ENCODE data around the gene PADI6. TPM values are rescaled to one million over a fixed set of nuclear protein-coding genes. Genes with fewer than 3 reads are reported as not detected.

PADI6 gene
- total and polyA plus RNA-seq, 9 of the 15 experiments (the other 6 are each of a cell fraction or from before 2014, with no cell fraction given), result not detected

DNA sequence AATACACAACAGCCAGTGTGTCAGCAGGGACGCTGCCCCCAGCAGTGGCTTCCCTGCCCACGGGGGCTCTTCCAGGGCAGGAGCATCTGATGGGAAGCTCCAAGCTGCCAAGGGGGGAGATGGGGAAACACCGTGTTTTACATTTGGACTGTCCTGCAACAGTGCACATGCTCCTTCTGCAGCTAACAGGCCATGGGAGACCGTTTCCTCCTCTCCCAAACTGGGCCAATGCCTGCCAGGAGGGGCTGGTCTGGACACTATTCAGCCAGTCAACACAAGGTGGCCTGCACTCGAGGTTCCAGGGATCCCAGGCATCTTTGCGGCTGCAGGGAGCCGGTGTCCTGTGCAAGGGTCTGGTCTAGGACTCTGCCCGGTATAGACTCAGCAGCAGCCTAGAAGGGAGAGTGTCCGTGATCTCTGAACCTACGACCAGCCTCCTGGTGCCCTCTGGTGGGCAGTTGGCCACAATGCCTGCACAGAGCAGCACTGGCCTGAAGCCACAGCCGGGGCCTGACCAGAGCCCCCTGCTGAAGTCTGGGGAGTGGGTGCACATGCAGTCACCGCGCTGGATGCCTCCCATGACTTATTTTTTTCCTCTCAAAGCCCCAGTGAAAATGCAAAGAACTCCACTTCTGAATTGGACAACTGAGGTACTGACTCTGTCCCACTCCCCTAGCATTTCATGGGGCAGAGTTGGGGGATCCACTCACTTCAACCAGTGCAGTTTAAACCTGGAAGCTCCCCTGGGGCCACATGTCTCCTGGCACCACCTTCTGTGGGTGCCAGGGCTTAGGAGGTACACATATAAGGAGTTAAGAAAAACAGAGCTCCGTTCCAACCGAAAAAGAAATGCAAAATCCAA, 34.1 kb downstream of the PADI6 start:
- DNase-seq (ENCODE audit: extremely low read depth in 1 of 4, low spot score in 3 of 4) (peak; percentile 81 to 84 (median 82)), ATAC-seq (peak; percentile 94), FAIRE-seq (peak; percentile 93)
- Histone ChIP-seq H3K9me3 (replicated peaks; ENCODE audit: control insufficient read depth, insufficient read depth, low read depth, low read length) (no peaks in the 10 kb centered on the region), H4K20me1 (replicated peaks; ENCODE audit: control insufficient read depth, insufficient read depth, low read length) (peaks cover 10% of the 10 kb centered on the region; the same call in 1 of the 2 replicates), H3K79me2 (ENCODE audit: control insufficient read depth, insufficient read depth, low read length) (no peaks in the 10 kb centered on the region), H3K4me3 (no peak overlapping the region), H3K4me2 (ENCODE audit: insufficient read depth, low read length) (no peak overlapping the region; the same call in 1 of the 2 replicates), H3K27me3 (ENCODE audit: control insufficient read depth in 2 of 2, insufficient read depth in 2 of 2, low read length in 2 of 2) (no peaks in the 10 kb centered on the region), H3K36me3 (ENCODE audit: control insufficient read depth, insufficient read depth, low read length) (peaks cover 51% of the 10 kb centered on the region), H2AFZ (ENCODE audit: low read depth, low read length) (no peak overlapping the region), H3K4me1 (replicated peaks in 1 of 2; ENCODE audit: control insufficient read depth in 2 of 2, insufficient read depth in 2 of 2, low read length in 2 of 2) (peaks cover 13 to 40% of the 10 kb centered on the region in 2 experiments; a peak in 4 of 5 replicates), H3K9me1 (ENCODE audit: control insufficient read depth, insufficient read depth, low read length) (peaks cover 4% of the 10 kb centered on the region), H3K9ac (ENCODE audit: insufficient read depth in 1 of 2, low read depth in 2 of 2, low read length in 2 of 2) (no peak overlapping the region), H3K27ac (ENCODE audit: extremely low read depth, low read depth, low read length) (no peak overlapping the region)
- in situ Hi-C loops (cut with MboI), result loop anchor here (10.0 kb wide), 1 partner anchor 281 kb away; no protein-coding TSS in a partner anchor
- POLR2A ChIA-PET, result interaction anchor here (0.6 to 2.6 kb wide), 7 partner anchors 9 to 198 kb away, joined by 3 to 14 read pairs (median 4); no protein-coding TSS in a partner anchor
- WGBS (ENCODE audit: insufficient coverage, low coverage, missing lambda C conversion rate), result 53% methylated on average over 15 of the region's 15 CpGs
- CTCF ChIA-PET (ENCODE audit: low intra/inter-chr PET ratio), result interaction anchor here (0.6 to 0.8 kb wide), 5 partner anchors 89 to 346 kb away, joined by 3 to 4 read pairs (median 3); no protein-coding TSS in a partner anchor
- intact Hi-C loops (cut with micrococcal nuclease), result loop anchor here (10.0 kb wide), 1 partner anchor 281 kb away; no protein-coding TSS in a partner anchor
- no TSS peak for BruUV-seq (replicated peaks)
- TF ChIP-seq STAT5A (IDR thresholded peaks at IDR 0.05; ENCODE audit: borderline replicate concordance, low read length), result peak; percentile 23; the same call in 1 of the 2 replicates
- TF ChIP-seq, protein P1, sequence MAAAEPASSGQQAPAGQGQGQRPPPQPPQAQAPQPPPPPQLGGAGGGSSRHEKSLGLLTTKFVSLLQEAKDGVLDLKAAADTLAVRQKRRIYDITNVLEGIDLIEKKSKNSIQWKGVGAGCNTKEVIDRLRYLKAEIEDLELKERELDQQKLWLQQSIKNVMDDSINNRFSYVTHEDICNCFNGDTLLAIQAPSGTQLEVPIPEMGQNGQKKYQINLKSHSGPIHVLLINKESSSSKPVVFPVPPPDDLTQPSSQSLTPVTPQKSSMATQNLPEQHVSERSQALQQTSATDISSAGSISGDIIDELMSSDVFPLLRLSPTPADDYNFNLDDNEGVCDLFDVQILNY (CRISPR knock-in tag; IDR thresholded peaks at IDR 0.05), result no peak
- TF ChIP-seq, protein P2, sequence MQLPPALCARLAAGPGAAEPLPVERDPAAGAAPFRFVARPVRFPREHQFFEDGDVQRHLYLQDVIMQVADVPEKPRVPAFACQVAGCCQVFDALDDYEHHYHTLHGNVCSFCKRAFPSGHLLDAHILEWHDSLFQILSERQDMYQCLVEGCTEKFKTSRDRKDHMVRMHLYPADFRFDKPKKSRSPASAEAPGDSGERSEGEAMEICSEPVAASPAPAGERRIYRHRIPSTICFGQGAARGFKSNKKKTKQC (CRISPR knock-in tag; IDR thresholded peaks at IDR 0.05), result no peak
- TF ChIP-seq SAFB2 (IDR thresholded peaks at IDR 0.05; ENCODE audit: borderline replicate concordance, low read depth, low read length, severe bottlenecking), result no peak
- TF ChIP-seq NR2C2 (CRISPR knock-in tag; IDR thresholded peaks at IDR 0.05), result no peak
- TF ChIP-seq NR2C2 (tag; IDR thresholded peaks at IDR 0.05), result peak; percentile 58; the same call in 1 of the 2 replicates
- peak; percentile 36 for TF ChIP-seq TEAD4 (IDR thresholded peaks at IDR 0.05; ENCODE audit: low read length)
- TF ChIP-seq TEAD4 (CRISPR knock-in tag; IDR thresholded peaks at IDR 0.05; ENCODE audit: borderline replicate concordance), result no peak
- 0 out of 2 replicates have a peak, but pooled peaks have one; percentile 7 for TF ChIP-seq ZNF436 (CRISPR knock-in tag; IDR thresholded peaks at IDR 0.05)
- no peak for TF ChIP-seq ZNF184 (CRISPR knock-in tag; IDR thresholded peaks at IDR 0.05)
- TF ChIP-seq, protein P3, sequence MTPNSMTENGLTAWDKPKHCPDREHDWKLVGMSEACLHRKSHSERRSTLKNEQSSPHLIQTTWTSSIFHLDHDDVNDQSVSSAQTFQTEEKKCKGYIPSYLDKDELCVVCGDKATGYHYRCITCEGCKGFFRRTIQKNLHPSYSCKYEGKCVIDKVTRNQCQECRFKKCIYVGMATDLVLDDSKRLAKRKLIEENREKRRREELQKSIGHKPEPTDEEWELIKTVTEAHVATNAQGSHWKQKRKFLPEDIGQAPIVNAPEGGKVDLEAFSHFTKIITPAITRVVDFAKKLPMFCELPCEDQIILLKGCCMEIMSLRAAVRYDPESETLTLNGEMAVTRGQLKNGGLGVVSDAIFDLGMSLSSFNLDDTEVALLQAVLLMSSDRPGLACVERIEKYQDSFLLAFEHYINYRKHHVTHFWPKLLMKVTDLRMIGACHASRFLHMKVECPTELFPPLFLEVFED (CRISPR knock-in tag; conservative IDR thresholded peaks at IDR 0.05), result peak; percentile 82; the same call in 1 of the 2 replicates
- TF ChIP-seq SP1 (CRISPR knock-in tag; IDR thresholded peaks at IDR 0.05), result peak; percentile 29; the same call in 1 of the 2 replicates
- TF ChIP-seq FOXA3 (CRISPR knock-in tag; conservative IDR thresholded peaks at IDR 0.05 in 1 of 2, IDR thresholded peaks at IDR 0.05 in 1 of 2), result peak in 1 of 2 experiments; percentile 19; a peak in 1 of 4 replicates
- TF ChIP-seq ZNF707 (CRISPR knock-in tag; conservative IDR thresholded peaks at IDR 0.05), result no peak
- peak; percentile 95 for TF ChIP-seq POLR2AphosphoS2 (IDR thresholded peaks at IDR 0.05; ENCODE audit: low read length)
- peak; percentile 81 for TF ChIP-seq SUPT5H (IDR thresholded peaks at IDR 0.05)
- TF ChIP-seq PML (IDR thresholded peaks at IDR 0.05; ENCODE audit: low read length), result peak; percentile 49; the same call in 1 of the 2 replicates
